ENCODE data around the gene C1QA. TPM values are rescaled to one million over a fixed set of nuclear protein-coding genes. Genes with fewer than 3 reads are reported as not detected.

Gene C1QA
- polyA plus RNA-seq, 1 donor, result 91.7 TPM

DNA sequence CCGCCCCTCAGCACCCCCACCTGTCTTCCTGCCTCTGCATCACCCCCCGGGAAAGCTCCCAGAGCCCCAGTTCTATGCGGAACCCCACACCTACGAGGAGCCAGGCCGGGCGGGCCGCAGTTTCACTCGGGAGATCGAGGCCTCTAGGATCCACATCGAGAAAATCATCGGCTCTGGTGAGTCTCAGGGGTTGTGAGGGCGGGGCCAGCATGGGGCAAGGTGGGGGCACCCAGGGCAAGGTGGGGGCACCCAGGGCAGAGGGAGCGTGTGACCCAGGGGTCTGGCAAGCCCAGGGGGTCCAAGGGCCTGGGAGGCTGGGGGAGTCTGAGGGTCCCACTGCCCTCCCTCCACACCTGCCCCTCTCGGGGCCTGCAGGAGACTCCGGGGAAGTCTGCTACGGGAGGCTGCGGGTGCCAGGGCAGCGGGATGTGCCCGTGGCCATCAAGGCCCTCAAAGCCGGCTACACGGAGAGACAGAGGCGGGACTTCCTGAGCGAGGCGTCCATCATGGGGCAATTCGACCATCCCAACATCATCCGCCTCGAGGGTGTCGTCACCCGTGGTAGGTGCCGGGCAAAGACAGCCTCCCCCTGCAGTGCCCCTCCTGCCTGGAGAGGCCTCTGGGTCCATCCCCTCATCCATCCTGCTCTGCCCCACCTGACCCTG is 39.0 kb upstream of the C1QA start:
- no CpG with 5 or more reads among the region's 30 CpGs for WGBS (ENCODE audit: insufficient coverage, low lambda C conversion rate)
- peaks cover 32% of the 10 kb centered on the region for H3K27me3 ChIP-seq (ENCODE audit: control insufficient read depth, insufficient read depth, low read length)
- no peaks in the 10 kb centered on the region for H3K4me1 ChIP-seq (ENCODE audit: control insufficient read depth, insufficient read depth, low read length)
- DNase-seq, result no peak
- no peak overlapping the region for H3K4me3 ChIP-seq (ENCODE audit: low read length)
- H3K9me3 ChIP-seq (ENCODE audit: control insufficient read depth, low read depth, low read length), result peaks cover 3% of the 10 kb centered on the region
- H3K36me3 ChIP-seq (ENCODE audit: control insufficient read depth, insufficient read depth, low read length), result no peaks in the 10 kb centered on the region
- H3K27ac ChIP-seq (ENCODE audit: low read length), result no peak overlapping the region

DNA sequence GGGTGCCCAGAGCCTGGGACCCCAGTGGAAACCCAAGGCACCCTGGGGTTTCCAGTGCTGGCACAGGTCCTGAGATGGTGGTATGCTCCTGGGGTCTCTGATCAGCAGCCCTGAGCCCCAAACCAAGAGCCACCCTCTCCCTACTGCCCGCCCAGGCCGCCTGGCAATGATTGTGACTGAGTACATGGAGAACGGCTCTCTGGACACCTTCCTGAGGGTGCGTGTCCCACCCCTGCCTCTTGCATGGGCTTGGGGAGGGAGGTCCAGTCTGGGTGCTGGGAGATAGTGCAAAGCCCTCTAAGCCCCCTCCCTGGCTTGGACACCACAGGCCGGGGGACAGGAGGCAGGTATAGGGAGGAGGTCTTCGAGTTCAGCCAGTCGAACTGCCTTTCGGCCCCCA is 38.4 kb upstream of the C1QA start:
- peaks cover 3% of the 10 kb centered on the region for H3K9me3 ChIP-seq (ENCODE audit: control insufficient read depth, low read depth, low read length)
- no peaks in the 10 kb centered on the region for H3K36me3 ChIP-seq (ENCODE audit: control insufficient read depth, insufficient read depth, low read length)
- DNase-seq, result no peak
- no CpG with 5 or more reads among the region's 8 CpGs for WGBS (ENCODE audit: insufficient coverage, low lambda C conversion rate)
- H3K27me3 ChIP-seq (ENCODE audit: control insufficient read depth, insufficient read depth, low read length), result peaks cover 26% of the 10 kb centered on the region
- H3K4me3 ChIP-seq (ENCODE audit: low read length), result no peak overlapping the region
- H3K27ac ChIP-seq (ENCODE audit: low read length), result no peak overlapping the region
- H3K4me1 ChIP-seq (ENCODE audit: control insufficient read depth, insufficient read depth, low read length), result no peaks in the 10 kb centered on the region

DNA sequence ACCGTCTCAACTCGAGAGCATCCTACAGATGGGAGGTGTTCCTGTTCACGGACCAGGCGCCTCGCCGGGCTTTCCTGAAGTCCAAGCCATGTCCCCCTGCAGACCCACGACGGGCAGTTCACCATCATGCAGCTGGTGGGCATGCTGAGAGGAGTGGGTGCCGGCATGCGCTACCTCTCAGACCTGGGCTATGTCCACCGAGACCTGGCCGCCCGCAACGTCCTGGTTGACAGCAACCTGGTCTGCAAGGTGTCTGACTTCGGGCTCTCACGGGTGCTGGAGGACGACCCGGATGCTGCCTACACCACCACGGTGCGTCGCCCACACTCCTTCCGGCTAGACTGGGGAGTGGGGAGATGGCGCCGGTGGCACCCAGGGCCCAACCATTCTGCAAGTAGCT is 37.7 kb upstream of the C1QA start:
- no peaks in the 10 kb centered on the region for H3K36me3 ChIP-seq (ENCODE audit: control insufficient read depth, insufficient read depth, low read length)
- no CpG with 5 or more reads among the region's 24 CpGs for WGBS (ENCODE audit: insufficient coverage, low lambda C conversion rate)
- H3K4me3 ChIP-seq (ENCODE audit: low read length), result no peak overlapping the region
- H3K27me3 ChIP-seq (ENCODE audit: control insufficient read depth, insufficient read depth, low read length), result peaks cover 24% of the 10 kb centered on the region
- no peaks in the 10 kb centered on the region for H3K9me3 ChIP-seq (ENCODE audit: control insufficient read depth, low read depth, low read length)
- no peak for DNase-seq
- no peak overlapping the region for H3K27ac ChIP-seq (ENCODE audit: low read length)
- H3K4me1 ChIP-seq (ENCODE audit: control insufficient read depth, insufficient read depth, low read length), result no peaks in the 10 kb centered on the region

DNA sequence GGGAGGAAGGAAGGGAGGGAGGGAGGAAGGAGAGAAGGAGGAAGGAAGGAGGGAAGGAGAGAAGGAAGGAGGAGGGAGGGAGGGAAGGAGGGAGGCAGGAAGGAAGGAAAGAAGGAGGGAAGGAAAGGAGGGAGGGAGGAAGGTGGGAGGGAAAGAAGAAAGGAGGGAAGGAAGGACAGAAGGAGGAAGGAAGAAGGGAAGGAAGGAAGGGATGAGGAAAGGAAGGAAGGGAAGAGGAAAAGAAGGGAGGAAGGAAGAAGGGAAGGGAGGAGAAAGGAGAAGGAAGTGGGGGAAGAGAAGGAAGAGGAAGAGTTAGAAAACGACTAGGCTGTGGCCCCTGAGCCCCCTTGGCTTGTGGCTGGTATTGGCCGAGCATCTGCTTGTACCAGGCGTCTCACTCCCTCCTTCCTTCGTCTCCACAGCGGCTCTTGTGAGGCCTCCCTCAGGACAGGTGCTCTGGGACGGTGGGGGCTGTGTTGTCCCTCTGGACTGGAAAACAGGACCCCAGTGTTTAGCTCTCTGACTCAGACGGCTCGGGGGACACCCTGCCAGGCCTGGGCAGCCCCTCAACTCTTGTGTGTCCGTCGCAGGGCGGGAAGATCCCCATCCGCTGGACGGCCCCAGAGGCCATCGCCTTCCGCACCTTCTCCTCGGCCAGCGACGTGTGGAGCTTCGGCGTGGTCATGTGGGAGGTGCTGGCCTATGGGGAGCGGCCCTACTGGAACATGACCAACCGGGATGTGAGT is 36.2 kb upstream of the C1QA start:
- no peaks in the 10 kb centered on the region for H3K9me3 ChIP-seq (ENCODE audit: control insufficient read depth, low read depth, low read length)
- no peak for DNase-seq
- no peak overlapping the region for H3K27ac ChIP-seq (ENCODE audit: low read length)
- 0% methylated on average over 1 of the region's 22 CpGs for WGBS (ENCODE audit: insufficient coverage, low lambda C conversion rate)
- no peaks in the 10 kb centered on the region for H3K36me3 ChIP-seq (ENCODE audit: control insufficient read depth, insufficient read depth, low read length)
- H3K4me1 ChIP-seq (ENCODE audit: control insufficient read depth, insufficient read depth, low read length), result no peaks in the 10 kb centered on the region
- H3K4me3 ChIP-seq (ENCODE audit: low read length), result no peak overlapping the region
- H3K27me3 ChIP-seq (ENCODE audit: control insufficient read depth, insufficient read depth, low read length), result peaks cover 25% of the 10 kb centered on the region

DNA sequence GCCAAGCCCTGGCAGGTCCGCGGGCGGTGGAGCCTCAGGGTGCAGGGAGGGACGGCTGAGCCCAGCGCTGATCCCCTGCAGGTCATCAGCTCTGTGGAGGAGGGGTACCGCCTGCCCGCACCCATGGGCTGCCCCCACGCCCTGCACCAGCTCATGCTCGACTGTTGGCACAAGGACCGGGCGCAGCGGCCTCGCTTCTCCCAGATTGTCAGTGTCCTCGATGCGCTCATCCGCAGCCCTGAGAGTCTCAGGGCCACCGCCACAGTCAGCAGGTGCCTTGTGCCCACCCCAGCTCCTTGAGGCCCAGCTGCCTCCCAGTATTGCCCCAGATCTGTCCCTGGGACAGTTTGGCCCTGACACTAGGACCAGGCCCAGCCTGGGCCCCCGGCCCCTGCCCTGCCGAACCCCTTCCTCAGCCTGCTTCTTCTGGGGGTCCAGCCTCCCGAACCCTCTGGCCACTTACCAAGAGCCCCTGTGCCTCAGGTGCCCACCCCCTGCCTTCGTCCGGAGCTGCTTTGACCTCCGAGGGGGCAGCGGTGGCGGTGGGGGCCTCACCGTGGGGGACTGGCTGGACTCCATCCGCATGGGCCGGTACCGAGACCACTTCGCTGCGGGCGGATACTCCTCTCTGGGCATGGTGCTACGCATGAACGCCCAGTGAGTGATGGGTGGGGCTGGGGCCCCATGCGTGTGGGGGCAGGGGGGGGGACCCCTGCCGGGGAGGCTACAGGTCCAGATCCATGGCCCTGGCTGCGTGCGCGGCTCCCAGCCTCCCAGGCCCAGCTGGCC is 35.4 kb upstream of the C1QA start:
- DNase-seq, result no peak
- Histone ChIP-seq H3K4me3 (ENCODE audit: low read length) (no peak overlapping the region), H3K4me1 (ENCODE audit: control insufficient read depth, insufficient read depth, low read length) (no peaks in the 10 kb centered on the region), H3K27ac (ENCODE audit: low read length) (no peak overlapping the region), H3K27me3 (ENCODE audit: control insufficient read depth, insufficient read depth, low read length) (peaks cover 26% of the 10 kb centered on the region), H3K9me3 (ENCODE audit: control insufficient read depth, low read depth, low read length) (no peaks in the 10 kb centered on the region), H3K36me3 (ENCODE audit: control insufficient read depth, insufficient read depth, low read length) (no peaks in the 10 kb centered on the region)
- no CpG with 5 or more reads among the region's 39 CpGs for WGBS (ENCODE audit: insufficient coverage, low lambda C conversion rate)

DNA sequence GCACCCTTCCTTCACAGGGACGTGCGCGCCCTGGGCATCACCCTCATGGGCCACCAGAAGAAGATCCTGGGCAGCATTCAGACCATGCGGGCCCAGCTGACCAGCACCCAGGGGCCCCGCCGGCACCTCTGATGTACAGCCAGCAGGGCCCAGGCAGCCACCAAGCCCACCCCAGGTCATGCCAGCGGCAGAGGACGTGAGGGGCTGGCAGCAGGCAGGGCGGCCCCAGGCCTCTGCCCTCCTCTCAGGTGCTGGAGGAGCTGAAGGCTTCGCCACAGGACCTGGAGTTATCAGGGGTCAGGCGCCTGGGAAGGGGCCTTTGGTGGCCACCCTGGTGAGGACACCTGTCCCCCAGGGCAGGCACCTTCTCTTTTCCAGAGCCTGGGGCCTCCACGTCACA is 34.8 kb upstream of the C1QA start:
- Histone ChIP-seq H3K4me1 (ENCODE audit: control insufficient read depth, insufficient read depth, low read length) (no peaks in the 10 kb centered on the region), H3K36me3 (ENCODE audit: control insufficient read depth, insufficient read depth, low read length) (no peaks in the 10 kb centered on the region), H3K4me3 (ENCODE audit: low read length) (no peak overlapping the region), H3K27me3 (ENCODE audit: control insufficient read depth, insufficient read depth, low read length) (peaks cover 30% of the 10 kb centered on the region), H3K27ac (ENCODE audit: low read length) (no peak overlapping the region), H3K9me3 (ENCODE audit: control insufficient read depth, low read depth, low read length) (no peaks in the 10 kb centered on the region)
- no CpG with 5 or more reads among the region's 12 CpGs for WGBS (ENCODE audit: insufficient coverage, low lambda C conversion rate)
- no peak for DNase-seq

DNA sequence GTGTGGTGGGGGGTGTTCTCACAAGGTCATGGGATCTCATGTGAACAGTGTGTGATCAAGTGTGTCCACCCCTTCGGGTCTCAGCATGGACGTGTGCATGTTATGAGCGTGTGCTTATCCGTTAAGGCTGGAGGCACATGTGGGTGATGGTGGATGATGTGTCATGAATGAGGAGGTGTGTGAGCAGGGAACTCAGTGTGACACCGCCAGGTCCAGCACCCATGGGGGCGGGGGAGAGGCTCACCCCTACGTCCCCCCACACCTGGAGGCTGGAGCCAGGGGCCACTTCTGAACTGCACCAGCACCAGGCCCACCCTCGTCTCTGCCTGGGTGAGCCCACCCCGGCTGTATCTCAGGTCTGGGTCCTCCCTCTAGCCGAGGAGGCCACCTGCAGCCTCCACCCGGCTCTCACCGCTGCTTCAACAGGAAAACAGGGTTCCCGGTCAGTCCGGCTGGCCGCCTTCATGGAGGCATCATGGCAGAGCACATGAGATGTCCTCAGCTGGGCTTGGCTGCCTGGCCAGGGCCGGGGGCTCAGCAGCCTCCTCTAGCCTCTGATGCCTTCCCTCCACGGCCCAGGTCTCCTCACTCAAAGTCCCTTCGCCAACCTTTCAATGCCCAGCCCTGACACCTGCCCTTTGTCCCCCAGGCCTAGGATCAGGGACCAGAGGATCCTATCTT is 34.2 kb upstream of the C1QA start:
- Histone ChIP-seq H3K4me1 (ENCODE audit: control insufficient read depth, insufficient read depth, low read length) (no peaks in the 10 kb centered on the region), H3K27ac (ENCODE audit: low read length) (no peak overlapping the region), H3K27me3 (ENCODE audit: control insufficient read depth, insufficient read depth, low read length) (peaks cover 31% of the 10 kb centered on the region), H3K36me3 (ENCODE audit: control insufficient read depth, insufficient read depth, low read length) (no peaks in the 10 kb centered on the region), H3K4me3 (ENCODE audit: low read length) (no peak overlapping the region), H3K9me3 (ENCODE audit: control insufficient read depth, low read depth, low read length) (no peaks in the 10 kb centered on the region)
- DNase-seq, result no peak
- WGBS (ENCODE audit: insufficient coverage, low lambda C conversion rate), result no CpG with 5 or more reads among the region's 18 CpGs

DNA sequence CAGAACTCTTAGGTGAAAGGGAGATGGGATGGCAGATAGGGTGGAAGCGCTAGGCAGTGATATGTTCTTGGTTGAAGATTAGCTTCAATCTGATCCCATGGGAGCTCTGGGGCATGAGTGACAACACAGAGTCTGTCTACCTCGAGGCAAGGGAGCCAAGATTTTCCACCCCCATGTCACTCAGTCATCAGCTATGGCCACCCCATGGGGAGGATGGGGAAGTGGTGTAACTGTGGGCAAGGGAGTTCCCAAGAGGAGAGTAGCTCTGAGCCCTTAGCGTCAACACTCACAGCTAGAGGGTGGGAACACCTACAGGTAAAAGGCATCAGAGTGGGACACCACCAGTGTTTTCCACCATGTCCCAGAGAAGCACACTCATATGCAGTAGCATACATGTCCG is 30.3 kb upstream of the C1QA start:
- Histone ChIP-seq H3K4me1 (ENCODE audit: control insufficient read depth, insufficient read depth, low read length) (no peaks in the 10 kb centered on the region), H3K27ac (ENCODE audit: low read length) (no peak overlapping the region), H3K27me3 (ENCODE audit: control insufficient read depth, insufficient read depth, low read length) (peaks cover 35% of the 10 kb centered on the region), H3K4me3 (ENCODE audit: low read length) (no peak overlapping the region), H3K36me3 (ENCODE audit: control insufficient read depth, insufficient read depth, low read length) (no peaks in the 10 kb centered on the region), H3K9me3 (ENCODE audit: control insufficient read depth, low read depth, low read length) (no peaks in the 10 kb centered on the region)
- WGBS (ENCODE audit: insufficient coverage, low lambda C conversion rate), result no CpG with 5 or more reads among the region's 4 CpGs
- DNase-seq, result no peak

DNA sequence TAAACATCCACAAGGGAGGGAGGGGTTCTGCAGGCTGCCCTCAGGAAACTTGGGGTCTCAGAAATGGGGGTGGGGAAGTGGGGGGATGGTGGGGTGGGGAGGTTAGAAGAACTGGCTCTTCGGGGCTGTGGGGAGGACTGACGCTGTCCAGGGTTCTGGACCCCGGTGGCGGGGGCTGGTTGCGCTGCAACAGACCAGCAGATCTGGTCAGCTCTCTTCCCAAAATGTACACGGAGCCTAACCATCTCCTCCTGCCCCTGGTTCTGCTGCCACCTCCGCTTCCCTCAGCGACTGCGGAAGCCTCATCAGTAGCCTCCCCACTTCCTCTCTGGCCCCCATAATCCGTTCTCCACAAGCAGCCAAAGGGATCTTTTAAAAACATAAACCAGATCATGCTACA is 29.3 kb upstream of the C1QA start:
- Histone ChIP-seq H3K36me3 (ENCODE audit: control insufficient read depth, insufficient read depth, low read length) (no peaks in the 10 kb centered on the region), H3K27me3 (ENCODE audit: control insufficient read depth, insufficient read depth, low read length) (peaks cover 35% of the 10 kb centered on the region), H3K9me3 (ENCODE audit: control insufficient read depth, low read depth, low read length) (no peaks in the 10 kb centered on the region), H3K4me3 (ENCODE audit: low read length) (no peak overlapping the region), H3K27ac (ENCODE audit: low read length) (no peak overlapping the region), H3K4me1 (ENCODE audit: control insufficient read depth, insufficient read depth, low read length) (no peaks in the 10 kb centered on the region)
- WGBS (ENCODE audit: insufficient coverage, low lambda C conversion rate), result 0% methylated on average over 1 of the region's 10 CpGs
- no peak for DNase-seq

DNA sequence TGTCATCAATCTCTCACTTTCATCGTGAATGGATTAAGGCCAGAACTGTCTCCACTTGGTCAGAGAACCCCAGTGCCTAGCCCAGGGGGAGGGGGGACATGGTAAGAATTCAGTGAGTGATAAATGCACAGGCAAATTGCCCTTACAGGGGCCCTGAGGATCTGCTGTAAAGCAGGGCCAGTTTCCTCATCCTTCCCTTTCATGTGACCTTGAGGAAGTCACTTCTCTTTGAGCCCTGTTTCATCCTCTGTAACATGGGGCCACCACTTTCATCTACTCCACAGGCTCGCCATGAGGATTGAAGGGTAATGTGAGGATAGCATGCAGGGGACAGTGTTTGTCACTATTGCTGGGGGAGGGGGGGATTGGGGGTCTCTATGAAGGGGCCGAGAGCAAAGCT is 28.1 kb upstream of the C1QA start:
- no CpG with 5 or more reads among the region's 3 CpGs for WGBS (ENCODE audit: insufficient coverage, low lambda C conversion rate)
- Histone ChIP-seq H3K27me3 (ENCODE audit: control insufficient read depth, insufficient read depth, low read length) (peaks cover 34% of the 10 kb centered on the region), H3K4me3 (ENCODE audit: low read length) (no peak overlapping the region), H3K27ac (ENCODE audit: low read length) (no peak overlapping the region), H3K4me1 (ENCODE audit: control insufficient read depth, insufficient read depth, low read length) (no peaks in the 10 kb centered on the region), H3K9me3 (ENCODE audit: control insufficient read depth, low read depth, low read length) (no peaks in the 10 kb centered on the region), H3K36me3 (ENCODE audit: control insufficient read depth, insufficient read depth, low read length) (no peaks in the 10 kb centered on the region)
- no peak for DNase-seq
